OCI-LY1 (cell line): ENCODE data around the gene TOM1L2.

Source experiments
- H2AFZ ChIP-seq: fragments of 200-600 bp; sonication (generic), shearing (Covaris generic); 2 replicates; pipeline ENCODE4 v1.6.0; 2014; ENCODE audit warnings: antibody characterized with exemption, mild to moderate bottlenecking, low read length
- H3F3A ChIP-seq: fragments of 200-600 bp; sonication (generic), shearing (Covaris generic); 2 replicates; pipeline ENCODE4 v1.6.0; 2014; ENCODE audit warnings: mild to moderate bottlenecking, antibody characterized with exemption, low read length, moderate library complexity; ENCODE audit not compliant: insufficient read depth
- H3K27ac ChIP-seq: fragments of 200-600 bp; sonication (generic); 2 replicates; pipeline ENCODE4 v1.5.1; 2014; ENCODE audit warnings: low read length, mixed run types, mild to moderate bottlenecking, low read depth; ENCODE audit not compliant: poor library complexity, severe bottlenecking
- H3K27me3 ChIP-seq: fragments of 200-600 bp; sonication (generic); 2 replicates; pipeline ENCODE4 v1.6.0; 2014; ENCODE audit warnings: antibody characterized with exemption, mild to moderate bottlenecking, low read length, moderate library complexity; ENCODE audit not compliant: insufficient read depth
- H3K36me3 ChIP-seq: fragments of 200-600 bp; sonication (generic); 2 replicates; pipeline ENCODE4 v1.6.1; 2014; ENCODE audit warnings: mild to moderate bottlenecking, antibody characterized with exemption, low read length, moderate library complexity, mixed read lengths; ENCODE audit not compliant: insufficient read depth
- H3K4me1 ChIP-seq: fragments of 200-600 bp; sonication (generic); 2 replicates; pipeline ENCODE4 v1.5.1; 2014; ENCODE audit warnings: mild to moderate bottlenecking, low read length, moderate library complexity; ENCODE audit not compliant: insufficient read depth, severe bottlenecking
- H3K4me2 ChIP-seq: fragments of 200-600 bp; sonication (generic), shearing (Covaris generic); 2 replicates; pipeline ENCODE4 v1.6.1; 2014; ENCODE audit warnings: low read length
- H3K4me3 ChIP-seq: fragments of 200-600 bp; sonication (generic); 2 replicates; pipeline ENCODE4 v1.5.1; 2014; ENCODE audit warnings: low read length, low read depth, mild to moderate bottlenecking, mixed read lengths; ENCODE audit not compliant: poor library complexity, severe bottlenecking
- H3K79me2 ChIP-seq: fragments of 200-600 bp; shearing (Covaris generic); 2 replicates; pipeline ENCODE4 v1.6.1; 2016; ENCODE audit warnings: mixed run types, low read length, mixed read lengths; ENCODE audit not compliant: insufficient read depth
- H3K9ac ChIP-seq: fragments of 200-600 bp; sonication (generic), shearing (Covaris generic); 2 replicates; pipeline ENCODE4 v1.6.1; 2014; ENCODE audit warnings: mild to moderate bottlenecking, low read length, mixed read lengths
- H3K9me2 ChIP-seq: fragments of 200-600 bp; sonication (generic), shearing (Covaris generic); 2 replicates; pipeline ENCODE4 v1.6.1; 2014; ENCODE audit warnings: low read depth, mild to moderate bottlenecking, low read length, mixed read lengths
- H3K9me3 ChIP-seq: fragments of 200-600 bp; shearing (Covaris generic); 2 replicates; pipeline ENCODE4 v1.6.1; 2014; ENCODE audit warnings: low read length, mixed read lengths
- H4K20me1 ChIP-seq: fragments of 200-600 bp; sonication (generic), shearing (Covaris generic); 2 replicates; pipeline ENCODE4 v1.6.0; 2016; ENCODE audit warnings: mild to moderate bottlenecking, low read length; ENCODE audit not compliant: insufficient read depth
- CTCF ChIP-seq: fragments of 200-600 bp; sonication (generic), shearing (Covaris generic); IDR thresholded peaks from 2 replicates; pipeline ENCODE4 v1.5.1; 2017; ENCODE audit warnings: mild to moderate bottlenecking, antibody characterized with exemption, low read length, moderate library complexity, mixed read lengths
- EZH2 ChIP-seq: fragments of 200-600 bp; sonication (generic), shearing (Covaris generic); IDR thresholded peaks from 2 replicates; pipeline ENCODE4 v1.8.0; 2017; ENCODE audit warnings: borderline replicate concordance, mixed run types, mild to moderate bottlenecking, antibody characterized with exemption, low read length, moderate library complexity, mixed read lengths

The TOM1L2 gene

GRCh38 chr17:17857496-17857895 is 114.7 kb downstream of the TOM1L2 start:
- Histone ChIP-seq H3K27me3 (no peaks in the 10 kb centered on the region), H3K36me3 (no peaks in the 10 kb centered on the region), H3K9me3 (no peaks in the 10 kb centered on the region), H2AFZ (no peak overlapping the region), H3K79me2 (no peaks in the 10 kb centered on the region), H3K9ac (no peak overlapping the region), H3K4me3 (no peak overlapping the region), H3K4me2 (no peak overlapping the region), H3K27ac (no peak overlapping the region), H4K20me1 (no peaks in the 10 kb centered on the region), H3K4me1 (no peaks in the 10 kb centered on the region), H3F3A (no peaks in the 10 kb centered on the region), H3K9me2 (no peaks in the 10 kb centered on the region)
- no peak for TF ChIP-seq EZH2
- no peak for TF ChIP-seq CTCF

DNA sequence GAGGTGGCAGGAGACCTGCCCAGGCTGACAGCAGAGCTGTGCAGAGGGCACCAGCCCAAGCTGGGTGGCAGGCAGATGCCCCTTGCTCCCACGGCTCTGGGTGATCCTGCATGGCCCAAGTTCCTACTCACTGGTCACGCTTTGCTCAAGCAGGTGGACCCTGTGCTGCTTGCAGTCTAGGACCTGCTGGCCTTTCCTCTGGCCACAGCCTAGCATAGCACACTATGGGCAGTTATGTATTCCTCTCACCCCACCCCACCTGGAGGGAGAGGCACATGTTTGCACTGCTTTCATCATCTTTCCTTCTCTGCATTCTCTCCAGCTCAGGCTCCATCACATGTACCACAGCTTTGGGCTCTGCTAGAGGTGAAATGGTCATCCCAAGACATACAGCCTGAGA is 115.8 kb downstream of the TOM1L2 start:
- no peaks in the 10 kb centered on the region for H3K4me1 ChIP-seq
- no peak overlapping the region for H3K4me3 ChIP-seq
- no peaks in the 10 kb centered on the region for H3K36me3 ChIP-seq
- no peak overlapping the region for H2AFZ ChIP-seq
- TF ChIP-seq EZH2: no peak
- TF ChIP-seq CTCF: no peak
- no peaks in the 10 kb centered on the region for H3F3A ChIP-seq
- no peaks in the 10 kb centered on the region for H4K20me1 ChIP-seq
- H3K27ac ChIP-seq: no peak overlapping the region
- no peaks in the 10 kb centered on the region for H3K27me3 ChIP-seq
- no peak overlapping the region for H3K4me2 ChIP-seq
- H3K9me3 ChIP-seq: no peaks in the 10 kb centered on the region
- no peak overlapping the region for H3K9ac ChIP-seq
- H3K9me2 ChIP-seq: no peaks in the 10 kb centered on the region
- no peaks in the 10 kb centered on the region for H3K79me2 ChIP-seq

GRCh38 chr17:17855976-17856375 is 116.2 kb downstream of the TOM1L2 start:
- Histone ChIP-seq H3K79me2 (no peaks in the 10 kb centered on the region), H4K20me1 (no peaks in the 10 kb centered on the region), H3K9me3 (no peaks in the 10 kb centered on the region), H3K27me3 (no peaks in the 10 kb centered on the region), H3K4me2 (no peak overlapping the region), H3F3A (no peaks in the 10 kb centered on the region), H3K4me1 (no peaks in the 10 kb centered on the region), H3K27ac (no peak overlapping the region), H3K9ac (no peak overlapping the region), H3K9me2 (no peaks in the 10 kb centered on the region), H2AFZ (no peak overlapping the region), H3K36me3 (no peaks in the 10 kb centered on the region), H3K4me3 (no peak overlapping the region)
- TF ChIP-seq EZH2 (no peak), CTCF (no peak)
